BLaER1 treated with 17β-estradiol and CSF1 and Interleukin-3, amounts not matched to agents 10 nM and 100 nM (cell line): ENCODE data around the gene SLAMF6.

ENCODE experiments used
- H3K27ac ChIP-seq, 11 experiments: shearing (Covaris generic); formaldehyde crosslinking; 2 replicates each; pipeline ENCODE4 v1.8.1; 2022
- H3K27me3 ChIP-seq, 11 experiments: shearing (Covaris generic); formaldehyde crosslinking; 2 replicates each; pipeline ENCODE4 v1.8.1; 2022
- H3K36me3 ChIP-seq, 11 experiments: shearing (Covaris generic); formaldehyde crosslinking; 2 replicates each; pipeline ENCODE4 v1.8.1; 2022
- H3K4me1 ChIP-seq, 10 experiments: shearing (Covaris generic); formaldehyde crosslinking; 2 replicates each; pipeline ENCODE4 v1.8.1; 2022
- H3K4me2 ChIP-seq, 11 experiments: shearing (Covaris generic); formaldehyde crosslinking; 2 replicates each; pipeline ENCODE4 v1.8.1; 2022
- H3K4me3 ChIP-seq, 10 experiments: shearing (Covaris generic); formaldehyde crosslinking; 2 replicates each; pipeline ENCODE4 v1.8.1; 2022
- H3K9ac ChIP-seq, 11 experiments: shearing (Covaris generic); formaldehyde crosslinking; 2 replicates each; pipeline ENCODE4 v1.8.1; 2022
- H3K9me3 ChIP-seq, 11 experiments: shearing (Covaris generic); formaldehyde crosslinking; replicated peaks in 1 of 11; 2 replicates each; pipeline ENCODE4 v1.8.1; 2022
- H4K20me1 ChIP-seq, 11 experiments: shearing (Covaris generic); formaldehyde crosslinking; 2 replicates each; pipeline ENCODE4 v1.8.1; 2022
- Cebpa-rat ChIP-seq, 11 experiments: shearing (Covaris generic); IDR thresholded peaks; 2 replicates each; pipeline ENCODE4 v1.8.1; 2022

SLAMF6 gene

DNA sequence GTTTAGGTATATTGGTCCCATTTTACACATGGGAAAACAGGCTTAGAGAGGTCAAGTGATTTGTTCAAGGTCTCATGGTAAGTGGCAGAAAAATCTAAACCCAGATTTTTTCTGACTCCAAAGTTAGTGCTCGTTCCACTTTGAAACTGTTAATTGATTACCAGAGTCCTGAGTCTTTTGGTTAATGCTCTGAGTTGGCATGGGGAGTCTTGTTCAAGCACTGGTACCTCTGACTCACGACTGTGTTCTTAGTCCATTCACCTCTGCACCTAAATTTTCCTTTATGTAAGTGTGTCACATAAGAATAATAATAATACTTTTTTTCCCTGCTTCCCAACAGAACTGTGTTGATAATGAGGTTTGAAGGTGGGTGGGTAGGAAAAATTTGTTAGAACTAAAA, 63.4 kb downstream of the SLAMF6 start:
- Histone ChIP-seq H3K27ac (peak overlapping the region; percentile 53 to 71 (median 65); a peak in 18 of 22 replicates), H3K36me3 (peaks cover 0 to 7% (median 0%) of the 10 kb centered on the region in 11 experiments; a peak in 2 of 22 replicates), H3K27me3 (no peaks in the 10 kb centered on the region), H3K4me2 (peak overlapping the region; percentile 71 to 88 (median 79)), H3K9me3 (peaks cover 0 to 20% (median 2%) of the 10 kb centered on the region in 11 experiments; a peak in 15 of 22 replicates), H3K9ac (peak overlapping the region in 9 of 11 experiments; percentile 44 to 65 (median 56); a peak in 12 of 22 replicates), H3K4me1 (peaks cover 28 to 51% (median 41%) of the 10 kb centered on the region in 10 experiments), H3K4me3 (peak overlapping the region in 4 of 10 experiments; percentile 24 to 46 (median 28); a peak in 4 of 20 replicates), H4K20me1 (no peaks in the 10 kb centered on the region)
- no peak for TF ChIP-seq Cebpa-rat (IDR thresholded peaks at IDR 0.05)

DNA sequence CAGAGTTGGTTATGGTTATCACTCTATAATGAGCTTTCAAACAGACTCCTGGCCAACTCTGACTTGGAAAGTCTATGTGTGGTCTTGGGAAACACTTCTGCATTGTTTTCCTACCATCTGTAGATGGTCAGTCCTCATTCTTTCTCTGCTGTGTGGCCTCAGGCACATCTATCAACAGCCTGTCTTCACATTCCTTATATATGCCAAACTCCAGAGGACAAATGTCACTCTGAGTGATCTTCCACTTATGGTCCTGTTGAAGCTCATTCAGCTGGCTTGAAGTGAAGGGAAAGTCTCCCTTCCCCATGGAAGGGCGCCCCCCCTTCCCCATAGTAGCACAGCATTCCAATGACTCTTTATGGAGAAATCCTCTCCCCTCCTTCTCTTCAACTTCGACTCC, 64.0 kb downstream of the SLAMF6 start:
- Histone ChIP-seq H3K9ac (no peak overlapping the region), H3K9me3 (peaks cover 0 to 17% (median 0%) of the 10 kb centered on the region in 11 experiments; a peak in 10 of 22 replicates), H3K27me3 (no peaks in the 10 kb centered on the region), H3K36me3 (peaks cover 0 to 7% (median 0%) of the 10 kb centered on the region in 11 experiments; a peak in 1 of 22 replicates), H3K27ac (peak overlapping the region in 1 of 11 experiments; percentile 60; a peak in 2 of 22 replicates), H3K4me1 (peaks cover 28 to 53% (median 39%) of the 10 kb centered on the region in 10 experiments), H4K20me1 (no peaks in the 10 kb centered on the region), H3K4me2 (peak overlapping the region; percentile 71 to 88 (median 79); a peak in 20 of 22 replicates), H3K4me3 (no peak overlapping the region)
- TF ChIP-seq Cebpa-rat (IDR thresholded peaks at IDR 0.05), result no peak

DNA sequence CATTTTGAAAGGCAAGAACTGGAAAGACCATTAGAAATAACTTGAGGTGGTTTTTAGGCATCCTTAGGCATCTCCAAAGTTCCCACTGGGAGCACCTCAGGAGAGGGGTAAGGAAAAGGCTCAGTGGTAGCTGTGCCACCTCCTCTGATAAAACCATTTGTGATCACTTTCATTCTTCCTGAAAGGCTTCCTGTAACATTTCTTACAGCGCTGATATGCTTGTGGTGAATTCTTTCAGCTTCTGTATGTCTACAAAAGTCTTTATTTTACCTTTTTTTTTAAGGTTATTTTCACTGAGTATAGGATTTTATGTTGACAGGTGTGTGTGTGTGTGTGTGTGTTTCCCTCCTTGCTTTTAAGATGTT, 67.9 kb downstream of the SLAMF6 start:
- no peak overlapping the region for H3K27ac ChIP-seq
- TF ChIP-seq Cebpa-rat (IDR thresholded peaks at IDR 0.05), result no peak
- H3K4me1 ChIP-seq, result peaks cover 17 to 67% (median 38%) of the 10 kb centered on the region in 10 experiments
- H3K36me3 ChIP-seq, result peaks cover 0 to 8% (median 0%) of the 10 kb centered on the region in 11 experiments; a peak in 1 of 22 replicates
- H3K4me2 ChIP-seq, result 0 out of 22 replicates have a peak overlapping the region, but pooled peaks of 4 of the 11 experiments have one; percentile 0 to 16 (median 2)
- no peak overlapping the region for H3K9ac ChIP-seq
- H3K9me3 ChIP-seq, result peaks cover under 1 to 21% (median 10%) of the 10 kb centered on the region in 11 experiments; a peak in 13 of 22 replicates
- H4K20me1 ChIP-seq, result no peaks in the 10 kb centered on the region
- H3K27me3 ChIP-seq, result no peaks in the 10 kb centered on the region
- H3K4me3 ChIP-seq, result no peak overlapping the region

DNA sequence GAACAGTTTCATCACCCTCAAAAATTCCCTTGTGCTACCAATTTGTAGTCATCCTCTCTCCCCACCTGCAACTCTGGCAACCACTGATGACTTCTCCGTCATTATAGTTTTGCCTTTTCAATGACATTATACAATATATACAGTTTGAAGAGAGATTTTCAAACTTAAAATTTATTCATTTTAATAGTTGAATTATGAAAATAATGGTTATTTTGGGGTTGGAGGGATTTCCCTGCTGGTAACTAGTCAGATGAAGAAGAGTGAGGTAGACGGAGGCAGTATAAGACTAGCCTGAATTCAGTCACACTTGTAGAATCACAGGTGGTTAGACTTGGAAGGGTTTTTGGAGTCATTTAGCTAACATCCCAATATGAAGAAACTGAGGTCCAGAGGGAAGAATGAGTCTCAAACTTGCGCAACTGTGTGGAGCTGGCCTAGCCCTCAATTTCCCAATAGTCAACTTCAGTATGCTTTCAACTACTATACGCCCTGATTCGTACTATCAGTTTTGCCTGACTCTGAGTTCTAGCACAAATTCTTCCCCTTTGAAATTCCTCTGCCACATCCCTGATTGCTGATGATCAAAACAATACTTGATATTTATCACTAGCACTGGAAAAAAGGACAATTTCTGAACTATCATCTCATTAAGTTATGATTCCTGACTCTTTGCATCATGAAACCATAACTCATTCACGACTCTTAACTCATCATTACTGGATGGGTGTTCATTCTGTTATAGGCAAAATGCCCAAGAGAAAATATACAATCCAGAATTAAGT, 68.5 kb downstream of the SLAMF6 start:
- Histone ChIP-seq H3K9ac (no peak overlapping the region), H3K9me3 (peaks cover 7 to 26% (median 16%) of the 10 kb centered on the region in 11 experiments; a peak in 19 of 22 replicates), H3K4me3 (no peak overlapping the region), H3K4me2 (peak overlapping the region in 4 of 11 experiments; percentile 0 to 26 (median 9); a peak in 2 of 22 replicates), H4K20me1 (no peaks in the 10 kb centered on the region), H3K4me1 (peaks cover 11 to 63% (median 32%) of the 10 kb centered on the region in 10 experiments), H3K27ac (no peak overlapping the region), H3K27me3 (no peaks in the 10 kb centered on the region), H3K36me3 (peaks cover 0 to 10% (median 0%) of the 10 kb centered on the region in 11 experiments; a peak in 1 of 22 replicates)
- peak in 3 of 11 experiments; percentile 15 to 63 (median 52); a peak in 3 of 22 replicates for TF ChIP-seq Cebpa-rat (IDR thresholded peaks at IDR 0.05)

DNA sequence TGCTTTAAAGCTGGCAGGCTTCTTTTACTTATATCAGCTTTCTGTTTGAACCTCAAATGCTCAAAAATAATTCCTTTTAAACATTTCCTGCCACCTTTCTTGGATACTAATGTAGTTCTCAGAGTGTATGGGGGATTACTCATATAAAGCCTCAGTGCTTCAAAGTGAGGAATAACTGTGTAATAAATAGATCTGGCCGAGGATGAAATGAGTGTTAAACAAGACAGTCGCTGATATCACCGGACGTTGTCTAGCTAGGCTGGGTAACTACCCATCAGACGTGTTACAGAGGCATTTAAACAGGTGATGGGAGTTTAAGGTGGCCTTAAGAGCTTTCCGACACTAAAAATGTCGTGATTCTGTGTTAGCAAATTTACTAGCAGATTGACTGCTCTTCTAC, 69.6 kb downstream of the SLAMF6 start:
- Histone ChIP-seq H3K9ac (no peak overlapping the region), H4K20me1 (no peaks in the 10 kb centered on the region), H3K9me3 (peaks cover 9 to 29% (median 19%) of the 10 kb centered on the region in 11 experiments; a peak in 19 of 22 replicates), H3K4me3 (no peak overlapping the region), H3K4me1 (peaks cover 0 to 59% (median 23%) of the 10 kb centered on the region in 10 experiments; a peak in 18 of 20 replicates), H3K27me3 (no peaks in the 10 kb centered on the region), H3K4me2 (peak overlapping the region in 1 of 11 experiments; percentile 20; a peak in 2 of 22 replicates), H3K27ac (no peak overlapping the region), H3K36me3 (peaks cover 0 to 12% (median 0%) of the 10 kb centered on the region in 11 experiments; a peak in 1 of 22 replicates)
- no peak for TF ChIP-seq Cebpa-rat (IDR thresholded peaks at IDR 0.05)

DNA sequence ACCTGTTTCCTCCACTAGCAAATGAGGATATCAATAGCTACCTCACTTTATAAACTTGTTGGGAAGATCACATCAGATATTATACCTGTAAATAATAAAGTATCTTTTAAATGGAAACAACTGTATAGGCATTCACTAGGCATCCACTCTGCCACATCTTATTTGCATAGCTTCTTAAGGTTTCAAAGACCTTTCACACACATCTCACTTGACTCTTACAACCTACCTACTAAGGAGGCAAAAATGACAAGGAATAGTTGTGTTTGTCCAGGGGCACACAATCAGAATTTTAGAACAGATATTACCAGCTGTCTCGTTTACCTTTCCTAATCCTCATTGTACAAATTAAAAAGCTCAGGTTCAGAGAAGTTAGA, 71.2 kb downstream of the SLAMF6 start:
- TF ChIP-seq Cebpa-rat (IDR thresholded peaks at IDR 0.05), result no peak

DNA sequence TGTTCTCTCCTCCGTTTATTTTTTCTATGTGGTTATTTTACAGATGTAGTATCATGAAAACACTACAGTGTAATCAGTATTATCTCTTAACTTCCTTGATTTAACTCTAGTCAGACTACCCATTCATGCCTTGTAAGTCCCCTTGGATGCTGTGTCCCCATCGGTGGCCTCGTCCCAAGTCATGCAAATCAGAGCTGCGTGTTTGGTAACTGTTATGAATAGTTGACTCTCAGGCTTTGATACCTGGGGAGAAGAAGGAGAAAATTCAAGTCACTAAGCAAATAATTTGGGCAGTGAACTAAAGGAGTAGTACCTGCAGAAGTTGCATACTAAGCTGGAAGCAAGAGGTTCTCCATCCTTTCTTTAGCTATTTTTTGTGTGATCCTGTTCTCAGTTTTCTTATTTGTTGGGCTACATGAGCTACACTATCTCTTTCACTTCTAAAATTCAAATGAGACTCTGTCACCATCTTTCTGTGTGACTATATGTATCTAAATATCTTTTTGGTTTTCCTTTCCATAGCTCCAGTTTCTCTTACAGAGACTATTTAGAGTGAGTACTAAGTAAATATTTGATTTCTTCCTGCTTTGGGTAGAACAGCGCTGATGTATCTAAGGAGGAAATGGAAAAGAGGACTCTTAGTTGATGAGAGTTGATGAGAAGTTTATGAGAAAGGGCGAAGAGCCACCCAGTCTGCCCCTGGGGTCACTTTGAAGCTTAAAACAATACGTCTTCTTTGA, 71.8 kb downstream of the SLAMF6 start:
- Histone ChIP-seq H3K27me3 (no peaks in the 10 kb centered on the region), H3K4me2 (peak overlapping the region; percentile 14 to 66 (median 46); a peak in 18 of 22 replicates), H3K9ac (no peak overlapping the region), H3K4me1 (peaks cover 16 to 71% (median 36%) of the 10 kb centered on the region in 10 experiments), H3K36me3 (peaks cover 0 to 12% (median 0%) of the 10 kb centered on the region in 11 experiments; a peak in 1 of 22 replicates), H3K4me3 (no peak overlapping the region; a peak in 2 of 20 replicates), H3K27ac (peak overlapping the region in 2 of 11 experiments; percentile 14 to 19; a peak in 1 of 22 replicates), H3K9me3 (peaks cover 9 to 29% (median 17%) of the 10 kb centered on the region in 11 experiments; a peak in 19 of 22 replicates), H4K20me1 (no peaks in the 10 kb centered on the region)
- TF ChIP-seq Cebpa-rat (IDR thresholded peaks at IDR 0.05), result no peak

More for the DNA sequence above, 71.2 kb downstream of the SLAMF6 start:
- H3K36me3 ChIP-seq, result peaks cover 0 to 12% (median 0%) of the 10 kb centered on the region in 11 experiments; a peak in 1 of 22 replicates
- H3K9ac ChIP-seq, result no peak overlapping the region
- no peak overlapping the region; a peak in 1 of 20 replicates for H3K4me3 ChIP-seq
- peak overlapping the region in 2 of 11 experiments; percentile 14 to 19; a peak in 1 of 22 replicates for H3K27ac ChIP-seq
- H3K4me1 ChIP-seq, result peaks cover 11 to 65% (median 31%) of the 10 kb centered on the region in 10 experiments
- peak overlapping the region; percentile 14 to 66 (median 46); a peak in 16 of 22 replicates for H3K4me2 ChIP-seq
- H4K20me1 ChIP-seq, result no peaks in the 10 kb centered on the region
- no peaks in the 10 kb centered on the region for H3K27me3 ChIP-seq
- peaks cover 9 to 29% (median 17%) of the 10 kb centered on the region in 11 experiments; a peak in 19 of 22 replicates for H3K9me3 ChIP-seq

DNA sequence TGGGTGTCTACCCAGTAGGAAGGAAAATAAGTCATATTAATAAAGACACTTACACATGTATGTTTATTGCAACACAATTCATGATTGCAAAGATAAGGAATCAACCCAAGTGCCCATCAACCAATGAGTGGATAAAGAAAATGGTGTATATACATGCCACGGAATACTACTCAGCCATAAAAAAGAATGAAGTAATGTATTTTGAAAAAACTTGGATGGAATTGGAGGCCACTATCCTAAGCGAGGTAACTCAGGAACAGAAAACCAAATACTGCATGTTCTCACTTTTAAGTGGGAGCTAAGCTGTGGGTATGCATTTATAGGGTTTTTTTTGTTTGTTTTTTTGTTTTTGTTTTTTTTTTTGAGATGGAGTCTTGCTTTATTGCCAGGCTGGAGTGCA, 73.6 kb downstream of the SLAMF6 start:
- Histone ChIP-seq H3K4me2 (peak overlapping the region in 1 of 11 experiments; percentile 91; a peak in 1 of 22 replicates), H3K27me3 (no peaks in the 10 kb centered on the region), H3K9me3 (peaks cover 9 to 29% (median 17%) of the 10 kb centered on the region in 11 experiments; a peak in 19 of 22 replicates), H3K27ac (no peak overlapping the region), H3K36me3 (peaks cover 0 to 12% (median 0%) of the 10 kb centered on the region in 11 experiments; a peak in 1 of 22 replicates), H3K9ac (no peak overlapping the region), H4K20me1 (no peaks in the 10 kb centered on the region), H3K4me1 (peaks cover 20 to 80% (median 36%) of the 10 kb centered on the region in 10 experiments), H3K4me3 (0 out of 20 replicates have a peak overlapping the region, but pooled peaks of 1 of the 10 experiments have one; percentile 26)
- no peak for TF ChIP-seq Cebpa-rat (IDR thresholded peaks at IDR 0.05)
